Measurements from ENCODE around the gene HCK.

- TF ChIP-seq CTCF (conservative IDR thresholded peaks at IDR 0.05; ENCODE audit: low read depth, low read length), result no peak
- no peak for TF ChIP-seq EZH2phosphoT487 (IDR thresholded peaks at IDR 0.05; ENCODE audit: borderline replicate concordance, low read length)
These were observed 56.9 kb downstream of the HCK start for GRCh38 chr20:32108814-32109391.

Measured in PC-3 (cell line).